COLO668 (cell line): ENCODE results near the gene FOCAD.

Source experiments
- DNase-seq: peaks from one replicate; lab custom pipeline; 2025; ENCODE audit not compliant: unreplicated experiment; lab: John Stamatoyannopoulos, UW

FOCAD gene

GRCh38 chr9:20786807-20787206 lies 102.7 kb downstream of the FOCAD start:
- no peak for DNase-seq

- DNase-seq: no peak
Observed at GRCh38 chr9:20788526-20789451, 104.7 kb downstream of the FOCAD start.

- no peak for DNase-seq
Observed at GRCh38 chr9:20790721-20791120, 106.7 kb downstream of the FOCAD start.

- no peak for DNase-seq
Observed at GRCh38 chr9:20791682-20792081, 107.6 kb downstream of the FOCAD start.

GRCh38 chr9:20804489-20805250 lies 120.6 kb downstream of the FOCAD start:
- DNase-seq: no peak

GRCh38 chr9:20805766-20806165 lies 121.7 kb downstream of the FOCAD start:
- no peak for DNase-seq

- no peak for DNase-seq
Observed at GRCh38 chr9:20808002-20808401, 123.9 kb downstream of the FOCAD start.

GRCh38 chr9:20811872-20812271 lies 127.8 kb downstream of the FOCAD start:
- no peak for DNase-seq

- DNase-seq: no peak
Observed at GRCh38 chr9:20815923-20816703, 132.1 kb downstream of the FOCAD start.

- no peak for DNase-seq
Observed at GRCh38 chr9:20823051-20823450, 139.0 kb downstream of the FOCAD start.

GRCh38 chr9:20831028-20831427 lies 147.0 kb downstream of the FOCAD start:
- DNase-seq: no peak

- DNase-seq: no peak
Observed at GRCh38 chr9:20832775-20833174, 148.7 kb downstream of the FOCAD start.

GRCh38 chr9:20835377-20836286 lies 151.6 kb downstream of the FOCAD start:
- DNase-seq: no peak

GRCh38 chr9:20837166-20837565 lies 153.1 kb downstream of the FOCAD start:
- DNase-seq: no peak

- no peak for DNase-seq
Observed at GRCh38 chr9:20838218-20838617, 154.2 kb downstream of the FOCAD start.

- no peak for DNase-seq
Observed at GRCh38 chr9:20844916-20845315, 160.9 kb downstream of the FOCAD start.

GRCh38 chr9:20848490-20848889 lies 164.4 kb downstream of the FOCAD start:
- no peak for DNase-seq

- no peak for DNase-seq
Observed at GRCh38 chr9:20853866-20854265, 169.8 kb downstream of the FOCAD start.

GRCh38 chr9:20854444-20854843 lies 170.4 kb downstream of the FOCAD start:
- no peak for DNase-seq

GRCh38 chr9:20863945-20864344 lies 179.9 kb downstream of the FOCAD start:
- no peak for DNase-seq
